Pulmonary artery endothelial cell (primary cell): ENCODE results near the gene SLC13A3. TPM values are rescaled to one million over a fixed set of nuclear protein-coding genes. Genes with fewer than 3 reads are reported as not detected.

Source experiments
- DNase-seq: peaks from one replicate; pipeline ENCODE4 v3.0.0-alpha.2; 2011; ENCODE audit warnings: low read depth, low spot score
- total RNA-seq: library from RNA; depleted of rRNA; stranded (reverse); fragments of >200 nt; gene quantifications from 2 replicates; pipeline ENCODE4 v1.2.3, GENCODE V29; 2014

Gene SLC13A3
- total RNA-seq, 1 donor from 2014 or later = 0.40 TPM

- no peak for DNase-seq
Observed at GRCh38 chr20:46606817-46607190, 44.5 kb downstream of the SLC13A3 start.

- DNase-seq = no peak
Observed at GRCh38 chr20:46605978-46606816, 45.1 kb downstream of the SLC13A3 start.

- no peak for DNase-seq
Observed at GRCh38 chr20:46605181-46605580, 46.1 kb downstream of the SLC13A3 start.

- no peak for DNase-seq
Observed at GRCh38 chr20:46604551-46605133, 46.6 kb downstream of the SLC13A3 start.

GRCh38 chr20:46602429-46602828 lies 48.8 kb downstream of the SLC13A3 start:
- no peak for DNase-seq

GRCh38 chr20:46601603-46602122 lies 49.6 kb downstream of the SLC13A3 start:
- no peak for DNase-seq

GRCh38 chr20:46600286-46600752 lies 50.9 kb downstream of the SLC13A3 start:
- DNase-seq = no peak

- no peak for DNase-seq
Observed at GRCh38 chr20:46599227-46599987, 51.9 kb downstream of the SLC13A3 start.

GRCh38 chr20:46595933-46596332 lies 55.3 kb downstream of the SLC13A3 start:
- DNase-seq = no peak

GRCh38 chr20:46594725-46595124 lies 56.5 kb downstream of the SLC13A3 start:
- no peak for DNase-seq

- no peak for DNase-seq
Observed at GRCh38 chr20:46592580-46593362, 58.5 kb downstream of the SLC13A3 start.

GRCh38 chr20:46590443-46590842 lies 60.8 kb downstream of the SLC13A3 start:
- DNase-seq = no peak

GRCh38 chr20:46588532-46589511 lies 62.4 kb downstream of the SLC13A3 start:
- DNase-seq = no peak

GRCh38 chr20:46587986-46588385 lies 63.3 kb downstream of the SLC13A3 start:
- no peak for DNase-seq

GRCh38 chr20:46586724-46587123 lies 64.5 kb downstream of the SLC13A3 start:
- DNase-seq = no peak

GRCh38 chr20:46584508-46584907 lies 66.8 kb downstream of the SLC13A3 start:
- DNase-seq = no peak

- no peak for DNase-seq
Observed at GRCh38 chr20:46583411-46584214, 67.6 kb downstream of the SLC13A3 start.

- DNase-seq = no peak
Observed at GRCh38 chr20:46582648-46583047, 68.6 kb downstream of the SLC13A3 start.

- no peak for DNase-seq
Observed at GRCh38 chr20:46581391-46581790, 69.9 kb downstream of the SLC13A3 start.
